ENCODE measurements around the gene MGAT4B. TPM values are rescaled to one million over a fixed set of nuclear protein-coding genes. Genes with fewer than 3 reads are reported as not detected.

The MGAT4B gene
- polyA plus RNA-seq, 3 donors = 12.4 to 151 (median 14.3) TPM

- Histone ChIP-seq H3K27me3 (ENCODE audit: control insufficient read depth in 2 of 2, insufficient read depth in 2 of 2, low read length in 2 of 2) (no peaks in the 10 kb centered on the region), H4K20me1 (ENCODE audit: insufficient read depth, low read length) (peaks cover 83% of the 10 kb centered on the region), H3K4me3 (replicated peaks in 1 of 3; ENCODE audit: low read depth in 2 of 3, low read length in 3 of 3) (peak overlapping the region in 1 of 3 experiments; percentile 74), H3K36me3 (replicated peaks in 1 of 2; ENCODE audit: control insufficient read depth in 1 of 2, insufficient read depth in 2 of 2, low read length in 2 of 2) (peaks cover 38 to 47% of the 10 kb centered on the region in 2 donors), H3K4me1 (ENCODE audit: control insufficient read depth in 1 of 2, insufficient read depth in 2 of 2, low read length in 2 of 2) (peaks cover 45 to 53% of the 10 kb centered on the region in 2 donors), H3K4me2 (replicated peaks; ENCODE audit: extremely low read depth, low read length, poor library complexity, severe bottlenecking) (peak overlapping the region; percentile 84), H3K9me3 (replicated peaks in 1 of 2; ENCODE audit: control insufficient read depth in 1 of 2, insufficient read depth in 1 of 2, low read length in 2 of 2) (no peaks in the 10 kb centered on the region), H3K9ac (ENCODE audit: insufficient read depth, low read length, poor library complexity, severe bottlenecking) (peak overlapping the region; percentile 59), H3K27ac (ENCODE audit: low read depth in 1 of 2, low read length in 2 of 2) (peak overlapping the region in 1 of 2 donors; percentile 4), H2AFZ (ENCODE audit: insufficient read depth, low read depth, low read length, poor library complexity, severe bottlenecking) (no peak overlapping the region), H3K79me2 (ENCODE audit: insufficient read depth, low read length) (peaks cover 6% of the 10 kb centered on the region)
- no peak for TF ChIP-seq CTCF (IDR thresholded peaks at IDR 0.05)
- Mint-ChIP-seq H3K27me3 (ENCODE audit: low read depth in 3 of 3) (peaks cover 0 to 2% (median 2%) of the 10 kb centered on the region in 3 donors), H3K36me3 (peaks cover 41 to 42% of the 10 kb centered on the region in 2 donors), H3K9me3 (no peaks in the 10 kb centered on the region), H3K27ac (peak overlapping the region in 2 of 7 donors; percentile 50), H3K4me1 (peaks cover 42% of the 10 kb centered on the region), H3K4me3 (peak overlapping the region; percentile 64 to 75)
- intact Hi-C loops (cut with micrococcal nuclease) = loop anchor here (2.0 to 10.0 kb wide), 4 partner anchors 30 to 175 kb away; partner anchors contain the start of genes HNRNPH1 (in 1 of the 2) and MAML1 (in 1 of the 2)
- DNase-seq = no peak
- WGBS (ENCODE audit: insufficient coverage) = 93% methylated on average over 18 of the region's 21 CpGs
Observed at GRCh38 chr5:179796877-179797608, 9.6 kb downstream of the MGAT4B start.

- Histone ChIP-seq H3K9ac (ENCODE audit: insufficient read depth, low read length, poor library complexity, severe bottlenecking) (peak overlapping the region; percentile 59), H3K9me3 (replicated peaks in 1 of 2; ENCODE audit: control insufficient read depth in 1 of 2, insufficient read depth in 1 of 2, low read length in 2 of 2) (no peaks in the 10 kb centered on the region), H3K4me2 (replicated peaks; ENCODE audit: extremely low read depth, low read length, poor library complexity, severe bottlenecking) (peak overlapping the region; percentile 84), H3K4me1 (ENCODE audit: control insufficient read depth in 1 of 2, insufficient read depth in 2 of 2, low read length in 2 of 2) (peaks cover 52 to 55% of the 10 kb centered on the region in 2 donors), H3K27me3 (ENCODE audit: control insufficient read depth in 2 of 2, insufficient read depth in 2 of 2, low read length in 2 of 2) (no peaks in the 10 kb centered on the region), H2AFZ (ENCODE audit: insufficient read depth, low read depth, low read length, poor library complexity, severe bottlenecking) (peak overlapping the region; percentile 68), H3K36me3 (replicated peaks in 1 of 2; ENCODE audit: control insufficient read depth in 1 of 2, insufficient read depth in 2 of 2, low read length in 2 of 2) (peaks cover 36 to 45% of the 10 kb centered on the region in 2 donors), H3K4me3 (replicated peaks in 1 of 3; ENCODE audit: low read depth in 2 of 3, low read length in 3 of 3) (peak overlapping the region; percentile 17 to 74 (median 32)), H3K27ac (ENCODE audit: low read depth in 1 of 2, low read length in 2 of 2) (peak overlapping the region in 1 of 2 donors; percentile 4), H3K79me2 (ENCODE audit: insufficient read depth, low read length) (peaks cover 4% of the 10 kb centered on the region), H4K20me1 (ENCODE audit: insufficient read depth, low read length) (peaks cover 74% of the 10 kb centered on the region)
- H3K4me3 Mint-ChIP-seq = peak overlapping the region; percentile 64 to 75
- intact Hi-C loops (cut with micrococcal nuclease) = loop anchor here (2.0 to 10.0 kb wide), 4 partner anchors 29 to 174 kb away; partner anchors contain the start of genes HNRNPH1 (in 1 of the 2) and MAML1 (in 1 of the 2)
- peak; percentile 84 to 89 (median 85) for DNase-seq
- H3K4me1 Mint-ChIP-seq = peaks cover 42% of the 10 kb centered on the region
- peak; percentile 88 for TF ChIP-seq CTCF (IDR thresholded peaks at IDR 0.05)
- H3K27ac Mint-ChIP-seq = no peak overlapping the region
- H3K27me3 Mint-ChIP-seq (ENCODE audit: low read depth in 3 of 3) = peaks cover 0 to 2% (median 0%) of the 10 kb centered on the region in 3 donors
- H3K9me3 Mint-ChIP-seq = no peaks in the 10 kb centered on the region
- WGBS (ENCODE audit: insufficient coverage) = under 1% methylated on average over 108 of the region's 113 CpGs
- peaks cover 36 to 37% of the 10 kb centered on the region in 2 donors for H3K36me3 Mint-ChIP-seq
Observed at GRCh38 chr5:179795863-179796833, 10.5 kb downstream of the MGAT4B start.
